A549 treated with AZD9567 at 1 μM for 4 hours (cell line): ENCODE data around the gene DEFB128. TPM values are rescaled to one million over a fixed set of nuclear protein-coding genes. Genes with fewer than 3 reads are reported as not detected.

ENCODE experiments used
- total RNA-seq: library from RNA; stranded (reverse); fragments of 200-300 nt; extraction: Qiagen RNA extraction; gene quantifications from 5 replicates; pipeline ENCODE4 v1.2.3, GENCODE V29; 2022; ENCODE audit not compliant: insufficient read depth

Gene DEFB128
- total RNA-seq, result not detected in 5 replicates

DNA sequence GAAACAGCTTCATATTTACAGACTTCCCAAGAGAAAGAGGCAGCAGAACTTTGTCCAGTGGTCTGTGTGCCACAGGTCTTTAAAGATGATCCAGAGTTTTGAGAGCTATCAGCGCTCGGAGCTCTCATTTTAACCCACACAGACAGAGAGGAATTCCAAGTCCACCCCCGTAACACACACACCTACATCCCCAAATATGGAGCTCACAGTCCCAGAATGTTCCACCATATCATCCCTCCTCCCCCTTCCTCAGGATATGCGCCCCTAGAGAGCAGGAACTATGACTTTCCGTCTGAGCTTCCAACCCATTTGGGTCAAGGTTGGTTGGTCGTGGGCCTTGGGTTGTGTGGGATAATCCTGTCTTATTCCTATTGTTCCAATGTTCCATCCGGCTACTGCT, at the start of gene DEFB128:
TSS of gene DEFB128 (minus strand) at position 101 of the 400 bp plus-strand sequence. CDS start at position 13, 88 bp downstream.

DNA sequence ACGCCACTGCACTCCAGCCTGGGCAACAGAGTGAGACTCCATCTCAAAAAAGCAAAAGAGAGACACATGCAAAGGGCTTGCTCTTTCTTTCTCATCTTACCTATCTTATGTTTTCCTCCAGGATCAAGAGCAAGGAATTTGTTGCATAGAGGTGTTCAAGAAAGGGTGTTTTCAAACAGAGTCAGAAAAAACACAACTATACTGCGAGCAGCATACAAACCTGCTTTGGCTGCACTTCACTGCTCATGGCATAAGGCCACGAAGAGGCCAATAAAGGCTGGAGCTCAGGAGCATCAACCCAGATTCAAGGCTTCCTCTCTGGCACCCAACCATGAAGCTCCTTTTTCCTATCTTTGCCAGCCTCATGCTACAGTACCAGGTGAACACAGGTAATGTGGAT, 37.4 kb upstream of the DEFB128 start, which contains the start of gene DEFB129:
TSS of gene DEFB129 (plus strand) at position 301 of the 400 bp plus-strand sequence. CDS start at position 332, 31 bp downstream.

GRCh38 chr20:157154-157553, 32.4 kb downstream of the DEFB128 start, which contains the start of gene DEFB127:
Gene DEFB127, plus strand, starts transcription at chr20:157454. Its CDS starts 91 bp downstream, at chr20:157545.

GRCh38 chr20:142290-142689, 47.2 kb downstream of the DEFB128 start, which contains the start of gene DEFB126:
Gene DEFB126, plus strand, starts transcription at chr20:142590. Its CDS starts 39 bp downstream, at chr20:142629.

Other genes with a start within 250 kb of the DEFB128 start
- gene DEFB125, start 102.0 kb downstream of the DEFB128 start, total RNA-seq, result not detected in 5 replicates
- gene DEFB126, start 47.1 kb downstream of the DEFB128 start, total RNA-seq, result not detected in 5 replicates
- not detected in 5 replicates for gene DEFB127, start 32.3 kb downstream of the DEFB128 start, total RNA-seq
- not detected in 5 replicates for gene DEFB129, start 37.5 kb upstream of the DEFB128 start, total RNA-seq
- not detected in 5 replicates for gene DEFB132, start 68.0 kb upstream of the DEFB128 start, total RNA-seq
- gene C20orf96, start 101.0 kb upstream of the DEFB128 start, total RNA-seq, result 5.8 to 11.7 TPM (median 11.3 TPM) in 5 replicates
- gene ZCCHC3, start 107.9 kb upstream of the DEFB128 start, total RNA-seq, result 19.0 to 23.4 TPM (median 23.2 TPM) in 5 replicates
- 15.3 to 25.9 TPM (median 23.7 TPM) in 5 replicates for gene SOX12, start 135.8 kb upstream of the DEFB128 start, total RNA-seq
- gene NRSN2, start 157.4 kb upstream of the DEFB128 start, total RNA-seq, result 43.7 to 61.6 TPM (median 60.4 TPM) in 5 replicates
- gene TRIB3, start 191.0 kb upstream of the DEFB128 start, total RNA-seq, result 42.0 to 50.0 TPM (median 46.9 TPM) in 5 replicates
- 121 to 142 TPM (median 137 TPM) in 5 replicates for gene RBCK1, start 218.6 kb upstream of the DEFB128 start, total RNA-seq